Right renal pelvis (tissue), 4 donors: ENCODE measurements around the gene EFCAB11. TPM values are rescaled to one million over a fixed set of nuclear protein-coding genes. Genes with fewer than 3 reads are reported as not detected.

Experiments used
- DNase-seq, 4 donors: peaks; one replicate each; pipeline ENCODE4 v3.0.0-alpha.2; 2013; ENCODE audit warnings: low read depth in 4 of 4, low spot score in 3 of 4, missing footprints in 1 of 4
- polyA plus RNA-seq, 4 donors: library from polyadenylated mRNA; unstranded; fragments of 120-200 nt; gene quantifications; one replicate each; pipeline ENCODE4 v1.2.1, GENCODE V29; 2013; ENCODE audit not compliant: insufficient read length in 4 of 4

The EFCAB11 gene
- polyA plus RNA-seq, 4 donors = 17.0 to 22.1 (median 19.6) TPM

DNA sequence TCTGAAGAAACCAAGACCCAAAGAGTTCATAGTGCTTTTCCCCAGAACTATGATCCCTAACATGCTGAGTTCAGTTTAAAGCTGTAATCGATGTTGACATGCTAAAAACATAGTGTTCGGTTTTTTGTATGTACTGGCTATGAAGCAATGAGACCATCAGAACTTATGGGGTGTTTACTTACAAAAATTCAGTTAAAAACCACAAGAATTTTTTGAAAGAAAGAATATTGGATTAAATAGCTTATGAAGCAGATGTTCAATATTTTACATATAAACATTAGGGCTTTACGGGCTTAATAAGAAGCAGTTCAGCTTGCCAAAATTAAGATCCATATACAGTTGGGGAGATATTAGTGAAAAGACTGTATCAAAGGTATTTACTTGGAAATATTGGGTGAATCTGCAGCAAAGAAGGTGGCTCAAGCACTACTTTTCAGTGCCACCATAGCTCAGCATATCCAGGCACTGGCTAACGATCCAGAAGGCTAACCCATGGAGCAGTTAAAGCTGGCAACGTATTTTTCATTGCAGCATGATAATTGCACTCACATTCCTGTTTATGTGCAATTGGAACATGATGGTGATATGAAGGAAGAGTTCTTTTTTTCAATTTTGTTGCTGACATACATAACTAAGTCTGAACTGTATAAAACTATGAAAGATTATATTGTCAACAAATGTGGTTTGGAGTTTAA lies 125.9 kb downstream of the EFCAB11 start:
- DNase-seq = no peak

DNA sequence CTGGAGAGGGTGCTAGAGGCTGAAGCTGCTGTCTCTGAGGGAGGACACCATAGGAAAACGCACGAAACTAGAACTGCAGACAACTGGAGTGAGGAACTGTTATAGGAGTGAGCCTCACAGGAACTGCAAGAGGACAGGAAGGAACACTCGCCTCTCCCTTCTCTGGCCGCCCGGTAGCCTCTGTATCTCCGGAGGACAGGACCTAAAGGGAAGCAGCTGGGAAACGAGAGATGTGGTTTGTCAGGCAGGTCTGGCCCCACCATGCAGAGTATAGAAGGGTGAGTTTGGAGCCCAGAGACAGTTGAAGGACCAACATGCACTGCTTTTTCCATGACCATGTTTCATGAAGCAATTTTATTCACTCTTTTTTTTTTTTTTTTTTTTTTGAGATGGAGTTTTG lies 127.3 kb downstream of the EFCAB11 start:
- DNase-seq = no peak

DNA sequence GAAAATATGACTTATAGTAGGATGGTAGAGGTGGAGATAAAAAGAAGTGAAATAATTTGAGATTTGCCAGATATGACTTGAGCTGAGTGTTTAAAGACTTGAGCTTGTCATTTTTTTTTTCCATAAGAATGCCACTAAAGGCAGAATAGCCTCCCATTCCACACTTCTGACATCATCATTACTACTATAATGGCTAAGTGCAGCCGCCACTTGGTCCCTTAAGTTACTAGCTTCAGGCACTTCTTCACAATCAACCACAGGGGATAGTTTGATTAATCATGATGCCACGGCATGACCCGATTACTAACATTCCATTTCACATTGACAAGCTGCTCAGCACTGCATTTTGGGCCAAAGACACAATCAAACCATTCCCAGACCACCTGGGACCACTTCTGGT lies 127.9 kb downstream of the EFCAB11 start:
- DNase-seq = no peak

DNA sequence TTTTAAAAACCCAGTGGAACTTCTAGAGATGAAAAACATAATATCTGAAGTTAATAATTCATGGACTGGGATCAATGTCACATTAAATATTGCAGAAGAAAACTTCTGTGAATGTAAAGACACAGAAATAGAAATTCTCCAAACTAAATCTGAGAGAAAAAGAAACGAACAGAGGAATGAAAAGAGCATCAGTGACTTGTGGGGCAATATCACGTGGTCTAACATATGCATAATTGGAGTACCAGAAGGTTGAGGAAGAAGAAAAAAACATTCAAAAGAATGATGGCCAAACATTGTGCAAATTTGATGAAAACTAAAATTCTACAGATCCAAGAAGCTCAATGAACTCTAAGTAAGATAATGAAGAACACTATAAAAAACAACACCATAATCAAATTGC lies 130.8 kb downstream of the EFCAB11 start:
- DNase-seq = no peak

DNA sequence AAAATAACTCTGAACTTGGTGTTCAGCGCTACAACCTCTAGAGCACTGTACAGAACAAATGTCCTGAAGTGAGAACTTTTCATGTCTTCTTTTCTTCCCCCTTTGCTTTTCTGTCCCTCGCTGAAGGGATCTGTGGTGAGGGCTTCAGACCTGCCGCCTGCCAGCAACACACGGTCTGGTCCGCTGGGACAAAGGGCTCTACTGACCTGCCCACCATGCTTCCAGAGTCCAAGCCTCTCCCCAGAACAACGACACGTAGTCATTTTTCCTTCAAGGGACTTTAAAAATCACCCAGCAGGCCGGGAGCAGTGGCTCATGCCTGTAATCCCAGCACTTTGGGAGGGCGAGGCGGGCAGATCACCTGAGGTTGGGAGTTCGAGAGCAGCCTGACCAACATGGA lies 140.4 kb downstream of the EFCAB11 start:
- no peak for DNase-seq

DNA sequence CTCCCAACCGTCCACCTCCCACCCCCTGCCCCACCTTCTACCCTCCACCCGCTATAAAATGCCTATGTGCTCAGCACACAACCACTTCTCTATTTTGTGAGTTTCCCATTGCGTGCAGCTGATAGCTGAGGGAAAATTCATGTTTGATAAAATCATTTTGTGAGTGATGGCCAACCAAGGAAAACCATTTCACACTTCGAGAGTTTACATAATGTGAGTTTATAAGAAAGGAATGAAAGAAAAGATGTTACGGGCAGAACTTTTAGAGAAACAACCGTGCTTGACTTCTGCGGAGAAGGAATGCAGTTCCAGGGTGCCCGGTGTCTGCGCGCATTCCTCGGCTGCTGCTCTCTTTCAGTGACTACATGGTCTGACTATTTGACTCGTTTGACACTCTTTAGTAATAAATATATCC lies 140.9 kb downstream of the EFCAB11 start:
- no peak for DNase-seq

DNA sequence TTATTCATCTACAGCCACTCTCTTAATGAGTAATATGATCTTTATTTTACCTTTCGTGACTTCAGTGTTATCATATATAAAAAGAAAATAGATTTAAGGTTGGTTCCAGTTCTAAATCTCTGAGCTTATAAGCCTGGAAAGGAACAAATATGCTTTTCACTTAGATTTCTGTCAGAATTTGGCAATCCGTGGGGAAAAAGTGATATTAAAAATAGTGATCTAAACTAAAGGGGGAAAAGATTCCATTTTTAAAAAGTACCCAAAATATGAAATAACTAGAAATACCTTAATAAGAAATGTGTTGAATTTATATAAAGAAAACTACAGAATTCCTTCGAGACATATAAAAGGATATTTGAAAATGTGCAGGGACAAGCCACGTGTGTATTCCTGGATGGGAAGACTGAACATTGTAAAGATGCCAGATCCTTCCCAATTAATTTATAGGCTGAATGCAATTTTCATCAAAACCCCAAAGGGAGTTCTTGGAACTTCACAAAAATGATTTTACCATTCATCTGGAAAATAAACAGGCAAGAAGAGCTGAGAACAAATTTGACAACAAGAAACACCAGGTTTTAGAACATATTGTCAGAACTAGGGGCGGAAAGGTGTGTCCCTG lies 142.5 kb downstream of the EFCAB11 start:
- no peak for DNase-seq

DNA sequence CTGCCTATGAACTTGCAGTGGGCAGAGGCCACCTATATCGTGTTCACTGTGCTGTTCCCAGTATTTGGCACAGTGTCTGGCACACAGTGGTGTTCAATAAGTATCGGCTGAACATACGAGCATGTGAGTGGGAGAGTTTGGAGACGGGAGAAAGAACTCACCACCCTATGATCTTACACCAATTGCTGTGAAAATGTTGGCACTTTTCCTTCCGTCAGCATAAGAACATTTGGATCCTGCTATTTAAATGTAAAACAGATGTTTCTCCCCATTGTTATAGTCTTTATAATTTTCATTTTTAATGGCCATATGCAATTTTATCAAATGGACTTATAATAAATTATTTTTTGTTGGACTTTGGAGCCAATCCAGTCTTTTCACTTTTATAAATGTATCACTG lies 144.4 kb downstream of the EFCAB11 start:
- no peak for DNase-seq

DNA sequence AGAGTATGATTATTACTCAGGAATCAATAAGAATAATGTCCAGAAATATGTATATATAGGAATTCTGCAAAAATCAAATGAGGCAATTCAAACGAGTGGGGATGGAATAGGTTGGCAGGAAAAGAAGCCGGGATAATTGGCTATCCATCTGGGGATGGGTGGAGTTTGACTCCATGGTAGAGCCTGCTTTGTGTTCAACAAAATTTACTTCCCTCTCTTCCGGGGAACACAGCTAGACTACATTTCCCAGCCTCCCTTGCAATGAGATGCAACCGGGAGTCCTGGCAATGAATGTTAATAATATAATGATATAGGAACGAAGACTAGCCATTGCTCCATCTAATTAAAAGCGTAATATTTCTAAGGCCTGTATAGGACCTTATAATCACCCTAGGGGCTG lies 146.6 kb downstream of the EFCAB11 start:
- DNase-seq = no peak

DNA sequence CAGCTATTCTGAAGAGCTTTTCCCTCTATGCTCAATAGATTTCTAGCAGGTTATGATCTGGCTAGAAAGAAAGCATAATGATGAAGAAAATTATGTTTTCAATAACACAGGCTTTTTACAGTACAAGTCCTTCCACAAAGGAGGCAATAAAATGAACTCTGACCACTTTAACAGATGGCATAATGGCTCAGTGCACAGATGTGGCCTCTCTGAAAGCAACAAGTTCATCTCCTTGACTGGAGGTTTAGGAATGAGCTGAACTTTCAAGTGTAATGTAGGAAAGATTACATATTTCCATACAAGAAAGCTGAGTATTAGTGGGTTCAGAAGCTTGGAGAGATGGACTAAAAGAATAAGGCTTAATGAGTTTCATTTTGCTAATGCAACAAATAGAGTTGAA lies 147.4 kb downstream of the EFCAB11 start:
- DNase-seq = no peak

DNA sequence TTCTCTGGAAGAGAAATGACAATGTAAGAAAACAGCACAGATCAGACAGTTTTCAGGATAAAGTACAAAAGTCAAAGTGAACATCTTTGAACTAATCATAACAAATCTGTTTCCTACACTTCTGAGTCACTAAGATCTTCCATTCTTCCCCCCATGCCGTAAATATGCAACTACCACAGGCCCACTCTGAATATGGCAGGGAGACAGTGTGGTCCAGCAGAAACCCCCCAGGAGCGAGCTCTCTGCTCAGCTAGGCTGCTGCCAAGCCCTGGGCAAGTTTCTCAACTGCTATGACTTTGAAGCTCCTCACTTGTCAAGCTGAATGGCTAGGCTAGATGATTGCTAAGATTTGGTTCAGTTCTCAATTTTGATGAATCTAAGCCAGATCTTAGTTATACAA lies 148.1 kb downstream of the EFCAB11 start:
- no peak for DNase-seq

DNA sequence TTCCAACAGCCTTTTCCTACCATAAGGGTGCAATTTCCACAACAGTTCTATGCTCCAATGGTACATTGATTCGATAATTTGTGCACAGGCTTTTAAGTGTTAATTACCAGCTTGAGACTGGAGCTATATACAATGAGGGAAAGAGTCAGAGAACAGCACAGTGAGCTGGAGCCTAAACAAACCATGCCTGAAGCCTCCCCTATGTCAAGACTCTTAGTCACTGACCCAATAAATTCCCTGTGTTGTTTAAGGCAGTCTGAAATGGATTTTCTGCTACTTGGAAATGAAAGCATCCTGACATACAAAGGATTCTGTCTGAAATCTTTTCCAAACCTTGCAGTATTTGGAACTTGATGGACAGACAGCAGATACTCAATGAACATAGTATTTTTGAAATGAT lies 149.0 kb downstream of the EFCAB11 start:
- no peak for DNase-seq

DNA sequence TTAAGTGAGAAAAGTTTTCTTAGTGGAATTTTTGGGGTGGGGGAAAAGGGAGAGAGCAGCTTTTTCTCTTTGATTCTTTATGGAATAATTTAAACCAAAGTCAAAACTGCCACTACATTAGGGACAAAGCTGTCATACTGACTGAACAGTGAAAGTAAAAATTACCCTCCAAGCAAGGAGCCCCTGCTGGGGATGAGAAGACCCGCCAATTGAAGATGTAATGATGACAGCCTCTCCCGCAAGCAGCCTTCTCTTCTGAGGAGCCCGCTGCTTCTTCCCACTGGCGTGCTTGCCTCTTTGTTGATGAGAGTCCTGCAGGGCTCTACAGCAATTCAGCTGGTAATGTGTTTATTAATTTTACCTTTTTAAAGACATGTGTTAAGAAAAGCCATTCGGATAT lies 151.0 kb downstream of the EFCAB11 start:
- no peak for DNase-seq

DNA sequence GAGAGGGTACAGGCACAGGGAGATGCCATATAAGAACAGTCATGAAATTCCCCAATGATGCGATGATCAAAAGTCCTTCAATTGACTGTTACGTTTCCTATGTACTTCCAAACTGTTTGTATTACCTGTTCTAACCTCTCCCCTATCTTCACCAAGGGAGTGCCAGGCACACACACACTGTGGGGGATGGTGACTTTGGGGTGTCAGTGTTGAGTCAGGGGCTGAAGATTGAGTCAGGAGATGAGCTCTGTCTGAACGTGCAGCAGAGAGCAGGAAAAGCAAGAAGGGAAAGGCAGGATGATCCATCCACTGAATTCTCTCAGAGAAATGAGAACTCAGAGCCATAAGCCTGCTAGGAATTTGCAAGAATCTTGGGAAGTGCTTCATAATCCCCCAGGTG lies 153.4 kb downstream of the EFCAB11 start:
- no peak for DNase-seq

DNA sequence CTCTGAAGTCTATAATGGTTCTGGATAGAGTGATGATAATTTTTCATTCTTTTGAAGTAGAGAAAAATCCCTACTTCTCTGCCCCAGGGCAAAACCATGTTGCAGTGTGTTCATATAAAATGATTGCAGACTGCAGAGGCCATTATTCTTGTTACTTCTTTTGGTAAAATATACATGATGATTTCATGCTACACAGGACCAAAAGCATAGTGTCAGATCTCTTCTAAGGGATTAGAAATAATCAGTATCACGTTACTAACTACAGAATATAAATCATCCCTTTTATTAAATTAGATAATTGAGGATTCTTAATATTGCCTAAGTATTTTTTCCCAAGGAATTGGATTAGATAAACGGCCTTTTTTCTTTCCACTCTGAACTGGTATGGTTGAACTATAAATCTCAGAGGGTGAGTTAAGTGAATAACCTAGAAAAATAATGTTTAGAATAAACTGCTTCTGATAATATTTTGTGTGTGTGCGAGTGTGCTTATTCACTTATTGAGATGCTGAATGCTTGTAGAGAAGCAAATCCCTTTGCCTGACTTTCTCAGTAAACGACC lies 156.2 kb downstream of the EFCAB11 start:
- no peak for DNase-seq

DNA sequence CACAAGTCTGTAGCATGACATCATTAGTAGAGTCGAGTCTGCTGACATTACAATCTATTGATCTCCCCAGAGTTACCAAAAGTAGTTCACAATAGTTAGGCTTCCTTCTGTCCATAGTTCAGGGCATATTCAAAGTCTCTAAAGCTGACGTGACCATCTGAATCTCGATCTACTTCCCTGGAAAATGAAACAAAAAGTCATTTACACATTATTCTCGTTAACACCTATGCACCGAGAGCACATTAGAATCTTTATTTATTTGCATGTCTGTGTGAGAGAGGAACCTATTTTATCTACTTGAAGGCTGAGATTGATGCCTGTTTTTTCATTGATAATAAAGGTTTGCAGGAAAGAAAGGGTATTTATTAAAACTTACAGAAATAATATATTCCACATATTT lies 157.4 kb downstream of the EFCAB11 start:
- DNase-seq = no peak

DNA sequence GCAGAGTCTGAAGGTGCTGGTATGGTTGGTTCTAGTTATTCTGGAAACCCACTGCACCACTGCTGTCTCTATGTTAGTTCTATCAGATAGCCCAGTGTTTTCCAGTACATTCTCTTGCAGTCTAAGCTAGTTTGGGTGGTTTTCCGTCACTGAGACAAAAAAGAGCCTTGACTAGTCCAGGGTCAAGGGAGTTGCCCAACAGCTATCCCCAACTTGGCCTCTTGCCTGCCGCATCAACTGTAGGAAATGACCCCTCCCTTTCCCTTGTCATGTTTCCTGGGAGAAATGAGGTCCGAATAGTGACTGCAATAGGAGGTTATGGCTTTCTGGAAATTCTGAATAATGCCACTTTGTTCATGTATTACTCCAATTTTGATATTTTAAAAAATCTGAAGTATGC lies 160.4 kb downstream of the EFCAB11 start:
- DNase-seq = no peak

DNA sequence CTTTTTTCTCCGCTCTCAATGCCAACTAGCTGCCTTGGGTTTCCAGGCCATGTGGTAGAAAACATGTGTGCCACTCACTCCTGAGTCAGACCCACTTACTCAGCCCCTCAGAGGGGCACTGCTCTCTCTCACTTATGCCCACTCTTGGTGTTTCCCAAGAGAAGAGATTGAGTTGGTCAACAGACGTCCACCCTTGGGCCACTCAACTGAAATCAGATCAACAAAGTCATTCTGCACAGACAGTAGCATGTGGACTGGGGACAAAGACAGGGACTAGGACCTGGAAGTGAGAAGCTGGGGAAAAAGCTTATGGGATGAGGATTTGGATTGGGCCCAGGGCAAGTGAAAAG lies 161.2 kb downstream of the EFCAB11 start:
- DNase-seq = no peak

DNA sequence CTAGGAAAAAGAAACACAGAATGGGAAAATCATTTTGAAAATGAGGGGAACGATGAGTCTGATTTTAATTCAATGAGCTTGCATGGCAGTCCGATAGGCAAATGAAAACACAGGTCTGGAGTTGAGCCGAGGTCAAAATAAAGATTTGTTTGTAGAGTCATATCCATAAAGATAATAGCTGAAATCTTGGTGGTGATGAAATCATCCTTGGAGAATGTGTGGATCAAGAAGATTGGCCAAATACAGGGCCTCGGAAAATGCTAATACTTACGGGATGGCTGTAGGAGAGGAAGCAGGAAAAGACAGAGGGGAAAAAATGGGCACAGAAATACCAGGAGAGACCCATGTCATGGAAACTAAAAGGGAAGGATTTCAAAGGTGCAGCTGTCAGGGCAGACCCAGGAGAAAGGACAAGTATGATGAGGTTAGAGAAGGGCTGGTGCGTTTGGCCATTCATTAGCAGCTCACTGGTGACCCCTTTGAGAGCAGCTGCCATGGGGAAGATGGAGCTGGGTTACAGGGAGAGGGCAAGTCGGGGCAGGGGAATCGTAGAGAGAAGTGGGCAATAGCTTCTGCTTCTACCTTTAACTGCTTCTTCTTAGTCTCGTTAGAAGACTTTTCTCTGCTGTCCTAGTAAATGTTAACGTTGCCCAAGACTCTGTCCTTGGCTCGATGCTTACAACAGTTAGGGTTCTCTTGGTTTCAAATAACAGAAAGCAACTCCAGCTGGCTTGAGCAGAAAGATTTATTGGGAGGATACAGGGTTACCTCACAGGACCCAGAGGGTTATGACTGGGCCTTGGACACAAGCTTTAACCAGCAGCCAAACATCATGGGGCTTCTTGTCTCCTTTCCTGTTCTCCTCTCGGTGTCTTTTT lies 161.8 kb downstream of the EFCAB11 start:
- peak in 1 of 4 donors; percentile 18 for DNase-seq

DNA sequence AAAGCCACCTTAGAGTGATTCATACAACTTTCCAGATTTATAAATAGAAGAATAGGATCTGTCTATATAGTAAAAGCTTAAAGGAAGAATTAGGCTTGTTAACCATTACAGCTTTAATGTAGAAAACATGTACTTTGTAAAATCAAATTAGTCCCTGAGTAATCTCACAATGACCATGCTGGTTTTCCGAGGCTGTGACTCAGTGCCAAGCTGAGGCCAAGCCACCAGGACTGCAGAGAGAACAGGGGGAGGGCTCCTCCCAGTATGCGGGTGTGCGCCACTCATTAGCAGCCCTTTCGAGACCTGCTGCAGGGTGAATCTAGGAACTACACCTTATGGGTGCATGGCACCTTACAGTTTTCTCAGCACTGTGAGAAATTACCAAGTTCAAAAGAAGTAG lies 167.0 kb downstream of the EFCAB11 start:
- DNase-seq = no peak

DNA sequence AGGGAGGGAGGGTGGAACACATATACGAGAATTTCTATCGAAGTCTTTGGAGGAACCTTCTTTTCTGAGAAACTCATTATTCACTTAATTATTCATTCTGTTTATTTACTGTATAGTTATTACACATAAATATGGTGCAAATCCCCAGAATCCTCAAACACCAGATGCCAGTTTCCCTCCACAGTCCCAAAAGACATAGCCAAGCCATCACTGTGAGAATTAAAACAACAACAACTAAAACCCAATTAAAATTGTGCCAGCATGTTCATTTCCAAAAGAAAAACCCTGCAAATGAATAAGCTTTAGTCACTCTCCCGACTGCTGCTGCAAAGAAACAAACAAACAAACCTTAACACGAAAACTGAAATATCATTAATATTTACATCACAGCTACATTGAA lies 173.5 kb downstream of the EFCAB11 start:
- DNase-seq = no peak

DNA sequence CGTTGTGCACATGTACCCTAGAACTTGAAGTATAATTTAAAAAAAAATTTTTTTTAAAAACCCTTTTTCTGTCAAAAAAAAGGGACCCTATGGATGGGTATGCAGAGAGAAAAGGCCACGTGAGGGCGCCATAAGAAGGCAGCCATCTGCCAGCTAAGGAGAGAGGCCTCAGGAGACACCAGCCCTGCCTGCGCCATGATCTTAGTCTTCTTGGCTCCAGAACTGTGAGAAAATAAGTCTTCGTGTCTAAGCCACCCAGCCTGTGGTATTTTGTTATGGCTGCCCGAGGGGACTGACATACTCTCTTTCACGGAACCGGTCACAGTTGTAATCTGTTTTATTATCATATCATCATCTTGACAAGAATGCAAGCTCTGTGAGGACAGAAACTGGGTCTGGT lies 174.8 kb downstream of the EFCAB11 start:
- no peak for DNase-seq
